Left cardiac atrium (tissue), 4 donors: ENCODE results near the gene ADAMTSL3. TPM values are rescaled to one million over a fixed set of nuclear protein-coding genes. Genes with fewer than 3 reads are reported as not detected.

ENCODE experiments used
- ATAC-seq, 2 donors: fragments of 200-7000 bp; cut with Tn5 transposase; one replicate each; pipeline ENCODE4 v1.9.1; 2020; ENCODE audit warnings: mild to moderate bottlenecking in 2 of 2, moderate library complexity in 2 of 2
- DNase-seq: peaks from one replicate; pipeline ENCODE4 v3.0.0-alpha.2; 2020
- intact Hi-C, 2 donors: fragments of 100-400 bp; cut with DNase I; formaldehyde crosslinking; loops; one replicate each; pipeline versions ENCODE4 v1.14.1 to v1.15.1; 2022 to 2023
- total RNA-seq, 2 donors: library from RNA; stranded (reverse); fragmentation: NEBNext Ultra II Directional; extraction: Animal tissue kit (Norgen Biotek cat#: 25700); gene quantifications; one replicate each; pipeline ENCODE4 v1.2.1, GENCODE V29; 2021
- donor health status: DM: no; HTN: yes; CAD: no.
- donor health status: DM: no; HTN: yes; CAD: no; lungs with severe emphysema.
- donor health status: DM: yes; HTN: yes; CAD: no.
- donor health status: Dilated cardiomyopathy.

Gene ADAMTSL3
- total RNA-seq, 2 donors from 2014 or later: 22.8 to 25.8 TPM

- peak; percentile 65 to 69 for ATAC-seq
- no peak for DNase-seq
- intact Hi-C loops: loop anchor here in 1 of 2 donors (10.0 kb wide), 1 partner anchor 280 kb away; no protein-coding TSS in a partner anchor
Observed at GRCh38 chr15:83845230-83845629, 191.3 kb downstream of the ADAMTSL3 start.

- intact Hi-C loops: loop anchor here in 1 of 2 donors (10.0 kb wide), 1 partner anchor 282 kb away; no protein-coding TSS in a partner anchor
- ATAC-seq (no peak), DNase-seq (no peak)
Observed at GRCh38 chr15:83846847-83847246, 192.9 kb downstream of the ADAMTSL3 start.

GRCh38 chr15:83848315-83849050, 194.6 kb downstream of the ADAMTSL3 start:
- no peak for DNase-seq
- intact Hi-C loops: loop anchor here in 1 of 2 donors (10.0 kb wide), 1 partner anchor 284 kb away; no protein-coding TSS in a partner anchor
- peak; percentile 45 to 54 for ATAC-seq

- no peak for DNase-seq
- no peak for ATAC-seq
Observed at GRCh38 chr15:83850015-83850414, 196.1 kb downstream of the ADAMTSL3 start.

GRCh38 chr15:83850501-83851245, 196.8 kb downstream of the ADAMTSL3 start:
- DNase-seq (no peak), ATAC-seq (peak in 1 of 2 donors; percentile 55)
- intact Hi-C loops: no loop called here

More at GRCh38 chr15:83850015-83850414, 196.1 kb downstream of the ADAMTSL3 start:
- intact Hi-C loops: no loop called here

GRCh38 chr15:83853232-83853631, 199.3 kb downstream of the ADAMTSL3 start:
- intact Hi-C loops: no loop called here
- no peak for DNase-seq
- no peak for ATAC-seq

GRCh38 chr15:83854321-83854720, 200.4 kb downstream of the ADAMTSL3 start:
- DNase-seq (no peak), ATAC-seq (peak in 1 of 2 donors; percentile 36)
- intact Hi-C loops: no loop called here

GRCh38 chr15:83854950-83855707, 201.2 kb downstream of the ADAMTSL3 start:
- ATAC-seq (peak; percentile 87 to 92), DNase-seq (no peak)
- intact Hi-C loops: no loop called here

GRCh38 chr15:83855956-83856355, 202.0 kb downstream of the ADAMTSL3 start:
- intact Hi-C loops: no loop called here
- no peak for DNase-seq

GRCh38 chr15:83858820-83859505, 205.0 kb downstream of the ADAMTSL3 start:
- ATAC-seq (peak in 1 of 2 donors; percentile 30), DNase-seq (no peak)
- intact Hi-C loops: no loop called here

More at GRCh38 chr15:83855956-83856355, 202.0 kb downstream of the ADAMTSL3 start:
- no peak for ATAC-seq

GRCh38 chr15:83866692-83867091, 212.8 kb downstream of the ADAMTSL3 start:
- DNase-seq (no peak), ATAC-seq (no peak)
- intact Hi-C loops: no loop called here

- intact Hi-C loops: no loop called here
- ATAC-seq (peak; percentile 86 to 90), DNase-seq (no peak)
Observed at GRCh38 chr15:83869341-83869740, 215.4 kb downstream of the ADAMTSL3 start.

- ATAC-seq: peak in 1 of 2 donors; percentile 90
- intact Hi-C loops: no loop called here
- no peak for DNase-seq
Observed at GRCh38 chr15:83871808-83872559, 218.1 kb downstream of the ADAMTSL3 start.

- ATAC-seq (peak in 1 of 2 donors; percentile 32), DNase-seq (no peak)
- intact Hi-C loops: no loop called here
Observed at GRCh38 chr15:83873966-83874365, 220.0 kb downstream of the ADAMTSL3 start.

GRCh38 chr15:83880529-83880928, 226.6 kb downstream of the ADAMTSL3 start:
- ATAC-seq (no peak), DNase-seq (no peak)
- intact Hi-C loops: no loop called here

- intact Hi-C loops: no loop called here
- DNase-seq (no peak), ATAC-seq (no peak)
Observed at GRCh38 chr15:83881156-83881555, 227.2 kb downstream of the ADAMTSL3 start.

GRCh38 chr15:83886321-83886720, 232.4 kb downstream of the ADAMTSL3 start:
- intact Hi-C loops: no loop called here
- ATAC-seq: no peak
- DNase-seq: no peak

- DNase-seq (no peak), ATAC-seq (no peak)
- intact Hi-C loops: no loop called here
Observed at GRCh38 chr15:83887404-83887803, 233.5 kb downstream of the ADAMTSL3 start.
